ENCODE data around the gene DHX35. TPM values are rescaled to one million over a fixed set of nuclear protein-coding genes. Genes with fewer than 3 reads are reported as not detected.

Gene DHX35
- total and polyA plus RNA-seq, 2 of the 4 experiments (the other 2 are of a cell fraction), result 9.1 to 13.5 TPM

DNA sequence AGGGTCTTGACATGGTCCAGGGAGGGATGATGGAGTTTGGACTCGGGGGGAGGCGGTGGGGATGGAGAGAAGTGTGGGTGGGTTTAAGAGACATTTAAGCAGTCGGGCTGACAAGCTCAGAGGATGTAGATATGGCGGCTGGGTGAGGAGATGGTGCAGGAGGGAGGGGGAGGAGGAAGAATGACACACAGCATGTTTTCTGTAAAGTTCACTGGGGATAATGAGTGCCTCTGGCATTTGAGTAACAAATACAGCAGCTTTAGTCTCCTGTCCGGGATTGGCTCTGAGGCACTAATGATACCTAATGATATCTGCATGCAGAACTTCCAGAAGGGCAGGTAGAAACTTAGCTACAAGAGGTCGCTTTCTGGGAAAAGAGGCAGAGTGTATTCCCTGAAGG lies 107.8 kb downstream of the DHX35 start:
- Histone ChIP-seq H4K20me1 (ENCODE audit: insufficient read depth, low read length) (no peaks in the 10 kb centered on the region), H2BK20ac (ENCODE audit: low read depth, low read length) (no peak overlapping the region), H3K56ac (ENCODE audit: extremely low read depth, insufficient read depth, low read length) (no peak overlapping the region), H3K9me1 (ENCODE audit: insufficient read depth, low read length) (no peaks in the 10 kb centered on the region), H3K79me1 (ENCODE audit: low read depth in 1 of 2, low read length in 2 of 2) (no peaks in the 10 kb centered on the region), H3K4me3 (ENCODE audit: insufficient read depth, low read depth, low read length) (no peak overlapping the region), H3K4me2 (ENCODE audit: low read depth, low read length) (no peak overlapping the region), H4K8ac (ENCODE audit: low read depth in 2 of 2, low read length in 2 of 2) (no peak overlapping the region), H3K27ac (ENCODE audit: insufficient read depth, low read length) (no peak overlapping the region), H3K18ac (ENCODE audit: low read depth, low read length) (no peak overlapping the region), H3K4ac (ENCODE audit: low read depth, low read length) (no peak overlapping the region), H3K9ac (ENCODE audit: low read depth, low read length) (no peak overlapping the region), H4K91ac (ENCODE audit: insufficient read depth, low read depth, low read length) (no peak overlapping the region), H2AK9ac (replicated peaks; ENCODE audit: low read depth, low read length, poor library complexity) (no peak overlapping the region), H4K5ac (ENCODE audit: low read depth, low read length) (no peak overlapping the region), H2BK15ac (ENCODE audit: low read depth, low read length) (no peak overlapping the region), H2AFZ (replicated peaks; ENCODE audit: low read length, poor library complexity) (no peak overlapping the region), H3K14ac (replicated peaks; ENCODE audit: low read depth, low read length) (no peak overlapping the region), H3K23ac (ENCODE audit: low read depth, low read length) (no peak overlapping the region), H2BK5ac (ENCODE audit: low read depth, low read length, poor library complexity, severe bottlenecking) (no peak overlapping the region), H3K4me1 (ENCODE audit: control insufficient read depth, insufficient read depth, low read length) (no peaks in the 10 kb centered on the region), H2AK5ac (ENCODE audit: low read depth, low read length) (no peak overlapping the region), H2BK120ac (ENCODE audit: low read depth, low read length) (no peak overlapping the region), H3K9me3 (ENCODE audit: control insufficient read depth, insufficient read depth, low read length) (peaks cover 4% of the 10 kb centered on the region; the same call in 1 of the 2 replicates), H3K27me3 (ENCODE audit: control insufficient read depth, insufficient read depth, low read length) (peaks cover 5% of the 10 kb centered on the region), H3K36me3 (ENCODE audit: control insufficient read depth, insufficient read depth, low read length) (no peaks in the 10 kb centered on the region)
- in situ Hi-C loops (cut with MboI; ENCODE audit: low sequenced_read_pairs), result no loop called here
- peak; percentile 43; the same call in 1 of the 2 replicates for ATAC-seq (ENCODE audit: low read depth)
- dilution Hi-C loops (cut with HindIII; ENCODE audit: low sequenced_read_pairs, unreplicated experiment), result no loop called here
- ChIA-PET CTCF (interaction anchor here (1.1 kb wide), 1 partner anchor 19 kb away, joined by 3 read pairs; no protein-coding TSS in a partner anchor), POLR2A (ENCODE audit: unreplicated experiment) (no interaction called here)
- intact Hi-C loops (cut with micrococcal nuclease), result no loop called here
- 20% methylated on average over 5 of the region's 6 CpGs; no CpG with 5 or more reads in 1 of the 2 experiments for WGBS, 2 experiments (ENCODE audit: extremely low coverage in 2 of 2, insufficient read length in 1 of 2)
- no peak for TF ChIP-seq BHLHE40 (IDR thresholded peaks at IDR 0.05; ENCODE audit: low read depth, low read length)
- no peak for TF ChIP-seq NFE2L2 (IDR thresholded peaks at IDR 0.05; ENCODE audit: low read depth, low read length)
- TF ChIP-seq, protein P1, sequence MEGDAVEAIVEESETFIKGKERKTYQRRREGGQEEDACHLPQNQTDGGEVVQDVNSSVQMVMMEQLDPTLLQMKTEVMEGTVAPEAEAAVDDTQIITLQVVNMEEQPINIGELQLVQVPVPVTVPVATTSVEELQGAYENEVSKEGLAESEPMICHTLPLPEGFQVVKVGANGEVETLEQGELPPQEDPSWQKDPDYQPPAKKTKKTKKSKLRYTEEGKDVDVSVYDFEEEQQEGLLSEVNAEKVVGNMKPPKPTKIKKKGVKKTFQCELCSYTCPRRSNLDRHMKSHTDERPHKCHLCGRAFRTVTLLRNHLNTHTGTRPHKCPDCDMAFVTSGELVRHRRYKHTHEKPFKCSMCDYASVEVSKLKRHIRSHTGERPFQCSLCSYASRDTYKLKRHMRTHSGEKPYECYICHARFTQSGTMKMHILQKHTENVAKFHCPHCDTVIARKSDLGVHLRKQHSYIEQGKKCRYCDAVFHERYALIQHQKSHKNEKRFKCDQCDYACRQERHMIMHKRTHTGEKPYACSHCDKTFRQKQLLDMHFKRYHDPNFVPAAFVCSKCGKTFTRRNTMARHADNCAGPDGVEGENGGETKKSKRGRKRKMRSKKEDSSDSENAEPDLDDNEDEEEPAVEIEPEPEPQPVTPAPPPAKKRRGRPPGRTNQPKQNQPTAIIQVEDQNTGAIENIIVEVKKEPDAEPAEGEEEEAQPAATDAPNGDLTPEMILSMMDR (conservative IDR thresholded peaks at IDR 0.05; ENCODE audit: low read depth, low read length), result no peak
- no peak for TF ChIP-seq CEBPB (IDR thresholded peaks at IDR 0.05; ENCODE audit: low read depth, low read length)
- no peak for TF ChIP-seq MAZ (IDR thresholded peaks at IDR 0.05; ENCODE audit: borderline replicate concordance, low read depth, low read length)
- TF ChIP-seq CHD1 (IDR thresholded peaks at IDR 0.05; ENCODE audit: low read depth, low read length), result no peak
- no peak for TF ChIP-seq RFX5 (IDR thresholded peaks at IDR 0.05; ENCODE audit: low read depth, low read length)
- no TSS peak for BruUV-seq (replicated peaks)
- peak; percentile 17 for DNase-seq

Measured in IMR-90 (cell line).